ENCODE results near the gene ZC3H7A. TPM values are rescaled to one million over a fixed set of nuclear protein-coding genes. Genes with fewer than 3 reads are reported as not detected.

ZC3H7A gene
- total and polyA plus RNA-seq, 10 of the 15 experiments (the other 5 are each of a cell fraction or from before 2014, with no cell fraction given), result 46.3 to 188 (median 68.6) TPM

DNA sequence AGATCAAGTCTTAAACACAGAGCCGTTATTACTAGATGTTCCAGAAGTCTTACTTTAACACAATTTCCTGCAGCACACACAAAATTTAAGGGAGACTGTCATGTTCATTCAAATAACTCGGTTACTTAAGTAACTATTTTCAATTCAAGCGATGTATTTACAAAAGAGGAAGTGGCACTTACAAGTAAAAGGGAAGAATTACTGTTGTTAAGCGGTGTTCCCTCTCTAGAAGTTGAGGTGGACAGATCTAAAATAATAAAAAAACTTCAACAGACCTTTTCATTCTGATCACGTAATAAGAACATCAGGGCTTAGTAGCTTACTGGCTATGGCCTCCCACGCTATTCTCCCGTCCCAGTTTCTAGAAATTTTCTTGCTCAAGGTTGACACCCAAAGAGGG lies 28.2 kb downstream of the ZC3H7A start (continued):
- TF ChIP-seq, protein P1, sequence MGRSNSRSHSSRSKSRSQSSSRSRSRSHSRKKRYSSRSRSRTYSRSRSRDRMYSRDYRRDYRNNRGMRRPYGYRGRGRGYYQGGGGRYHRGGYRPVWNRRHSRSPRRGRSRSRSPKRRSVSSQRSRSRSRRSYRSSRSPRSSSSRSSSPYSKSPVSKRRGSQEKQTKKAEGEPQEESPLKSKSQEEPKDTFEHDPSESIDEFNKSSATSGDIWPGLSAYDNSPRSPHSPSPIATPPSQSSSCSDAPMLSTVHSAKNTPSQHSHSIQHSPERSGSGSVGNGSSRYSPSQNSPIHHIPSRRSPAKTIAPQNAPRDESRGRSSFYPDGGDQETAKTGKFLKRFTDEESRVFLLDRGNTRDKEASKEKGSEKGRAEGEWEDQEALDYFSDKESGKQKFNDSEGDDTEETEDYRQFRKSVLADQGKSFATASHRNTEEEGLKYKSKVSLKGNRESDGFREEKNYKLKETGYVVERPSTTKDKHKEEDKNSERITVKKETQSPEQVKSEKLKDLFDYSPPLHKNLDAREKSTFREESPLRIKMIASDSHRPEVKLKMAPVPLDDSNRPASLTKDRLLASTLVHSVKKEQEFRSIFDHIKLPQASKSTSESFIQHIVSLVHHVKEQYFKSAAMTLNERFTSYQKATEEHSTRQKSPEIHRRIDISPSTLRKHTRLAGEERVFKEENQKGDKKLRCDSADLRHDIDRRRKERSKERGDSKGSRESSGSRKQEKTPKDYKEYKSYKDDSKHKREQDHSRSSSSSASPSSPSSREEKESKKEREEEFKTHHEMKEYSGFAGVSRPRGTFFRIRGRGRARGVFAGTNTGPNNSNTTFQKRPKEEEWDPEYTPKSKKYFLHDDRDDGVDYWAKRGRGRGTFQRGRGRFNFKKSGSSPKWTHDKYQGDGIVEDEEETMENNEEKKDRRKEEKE (IDR thresholded peaks at IDR 0.05), result no peak
- no peak for TF ChIP-seq HDAC6 (IDR thresholded peaks at IDR 0.05; ENCODE audit: unreplicated experiment)
- no peak for TF ChIP-seq EZH2 (IDR thresholded peaks at IDR 0.05; ENCODE audit: borderline replicate concordance, control insufficient read depth, low read depth, low read length)
- TF ChIP-seq, protein P2, sequence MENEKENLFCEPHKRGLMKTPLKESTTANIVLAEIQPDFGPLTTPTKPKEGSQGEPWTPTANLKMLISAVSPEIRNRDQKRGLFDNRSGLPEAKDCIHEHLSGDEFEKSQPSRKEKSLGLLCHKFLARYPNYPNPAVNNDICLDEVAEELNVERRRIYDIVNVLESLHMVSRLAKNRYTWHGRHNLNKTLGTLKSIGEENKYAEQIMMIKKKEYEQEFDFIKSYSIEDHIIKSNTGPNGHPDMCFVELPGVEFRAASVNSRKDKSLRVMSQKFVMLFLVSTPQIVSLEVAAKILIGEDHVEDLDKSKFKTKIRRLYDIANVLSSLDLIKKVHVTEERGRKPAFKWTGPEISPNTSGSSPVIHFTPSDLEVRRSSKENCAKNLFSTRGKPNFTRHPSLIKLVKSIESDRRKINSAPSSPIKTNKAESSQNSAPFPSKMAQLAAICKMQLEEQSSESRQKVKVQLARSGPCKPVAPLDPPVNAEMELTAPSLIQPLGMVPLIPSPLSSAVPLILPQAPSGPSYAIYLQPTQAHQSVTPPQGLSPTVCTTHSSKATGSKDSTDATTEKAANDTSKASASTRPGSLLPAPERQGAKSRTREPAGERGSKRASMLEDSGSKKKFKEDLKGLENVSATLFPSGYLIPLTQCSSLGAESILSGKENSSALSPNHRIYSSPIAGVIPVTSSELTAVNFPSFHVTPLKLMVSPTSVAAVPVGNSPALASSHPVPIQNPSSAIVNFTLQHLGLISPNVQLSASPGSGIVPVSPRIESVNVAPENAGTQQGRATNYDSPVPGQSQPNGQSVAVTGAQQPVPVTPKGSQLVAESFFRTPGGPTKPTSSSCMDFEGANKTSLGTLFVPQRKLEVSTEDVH (IDR thresholded peaks at IDR 0.05; ENCODE audit: low read depth, partially characterized antibody), result no peak
- TF ChIP-seq, protein P3, sequence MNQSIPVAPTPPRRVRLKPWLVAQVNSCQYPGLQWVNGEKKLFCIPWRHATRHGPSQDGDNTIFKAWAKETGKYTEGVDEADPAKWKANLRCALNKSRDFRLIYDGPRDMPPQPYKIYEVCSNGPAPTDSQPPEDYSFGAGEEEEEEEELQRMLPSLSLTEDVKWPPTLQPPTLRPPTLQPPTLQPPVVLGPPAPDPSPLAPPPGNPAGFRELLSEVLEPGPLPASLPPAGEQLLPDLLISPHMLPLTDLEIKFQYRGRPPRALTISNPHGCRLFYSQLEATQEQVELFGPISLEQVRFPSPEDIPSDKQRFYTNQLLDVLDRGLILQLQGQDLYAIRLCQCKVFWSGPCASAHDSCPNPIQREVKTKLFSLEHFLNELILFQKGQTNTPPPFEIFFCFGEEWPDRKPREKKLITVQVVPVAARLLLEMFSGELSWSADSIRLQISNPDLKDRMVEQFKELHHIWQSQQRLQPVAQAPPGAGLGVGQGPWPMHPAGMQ (IDR thresholded peaks at IDR 0.05; ENCODE audit: borderline replicate concordance), result no peak
- TF ChIP-seq MEF2B (IDR thresholded peaks at IDR 0.05; ENCODE audit: partially characterized antibody, poor library complexity, severe bottlenecking), result no peak
- TF ChIP-seq ZNF207 (IDR thresholded peaks at IDR 0.05; ENCODE audit: borderline replicate concordance), result no peak
- no peak for TF ChIP-seq ZNF24 (IDR thresholded peaks at IDR 0.05)
- TF ChIP-seq FOXK2 (IDR thresholded peaks at IDR 0.05), result no peak
- no peak for TF ChIP-seq NBN (IDR thresholded peaks at IDR 0.05)
- no peak for TF ChIP-seq ZBED1 (IDR thresholded peaks at IDR 0.05; ENCODE audit: borderline replicate concordance)
- no peak for TF ChIP-seq GABPA (IDR thresholded peaks at IDR 0.05; ENCODE audit: low read depth)
- TF ChIP-seq KLF5 (IDR thresholded peaks at IDR 0.05; ENCODE audit: partially characterized antibody), result no peak
- no peak for TF ChIP-seq CBX3 (IDR thresholded peaks at IDR 0.05; ENCODE audit: borderline replicate concordance, low read depth)
- TF ChIP-seq, protein P4, sequence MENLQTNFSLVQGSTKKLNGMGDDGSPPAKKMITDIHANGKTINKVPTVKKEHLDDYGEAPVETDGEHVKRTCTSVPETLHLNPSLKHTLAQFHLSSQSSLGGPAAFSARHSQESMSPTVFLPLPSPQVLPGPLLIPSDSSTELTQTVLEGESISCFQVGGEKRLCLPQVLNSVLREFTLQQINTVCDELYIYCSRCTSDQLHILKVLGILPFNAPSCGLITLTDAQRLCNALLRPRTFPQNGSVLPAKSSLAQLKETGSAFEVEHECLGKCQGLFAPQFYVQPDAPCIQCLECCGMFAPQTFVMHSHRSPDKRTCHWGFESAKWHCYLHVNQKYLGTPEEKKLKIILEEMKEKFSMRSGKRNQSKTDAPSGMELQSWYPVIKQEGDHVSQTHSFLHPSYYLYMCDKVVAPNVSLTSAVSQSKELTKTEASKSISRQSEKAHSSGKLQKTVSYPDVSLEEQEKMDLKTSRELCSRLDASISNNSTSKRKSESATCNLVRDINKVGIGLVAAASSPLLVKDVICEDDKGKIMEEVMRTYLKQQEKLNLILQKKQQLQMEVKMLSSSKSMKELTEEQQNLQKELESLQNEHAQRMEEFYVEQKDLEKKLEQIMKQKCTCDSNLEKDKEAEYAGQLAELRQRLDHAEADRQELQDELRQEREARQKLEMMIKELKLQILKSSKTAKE (IDR thresholded peaks at IDR 0.05; ENCODE audit: low read depth, poor library complexity, severe bottlenecking), result peak; percentile 55
- TF ChIP-seq ZSCAN29 (IDR thresholded peaks at IDR 0.05), result peak; percentile 91
- TF ChIP-seq SPI1 (IDR thresholded peaks at IDR 0.05; ENCODE audit: borderline replicate concordance, insufficient read depth, low read depth, low read length), result peak; percentile 99
- no peak for TF ChIP-seq WRNIP1 (IDR thresholded peaks at IDR 0.05; ENCODE audit: borderline replicate concordance, low read depth, low read length)
- TF ChIP-seq, protein P5, sequence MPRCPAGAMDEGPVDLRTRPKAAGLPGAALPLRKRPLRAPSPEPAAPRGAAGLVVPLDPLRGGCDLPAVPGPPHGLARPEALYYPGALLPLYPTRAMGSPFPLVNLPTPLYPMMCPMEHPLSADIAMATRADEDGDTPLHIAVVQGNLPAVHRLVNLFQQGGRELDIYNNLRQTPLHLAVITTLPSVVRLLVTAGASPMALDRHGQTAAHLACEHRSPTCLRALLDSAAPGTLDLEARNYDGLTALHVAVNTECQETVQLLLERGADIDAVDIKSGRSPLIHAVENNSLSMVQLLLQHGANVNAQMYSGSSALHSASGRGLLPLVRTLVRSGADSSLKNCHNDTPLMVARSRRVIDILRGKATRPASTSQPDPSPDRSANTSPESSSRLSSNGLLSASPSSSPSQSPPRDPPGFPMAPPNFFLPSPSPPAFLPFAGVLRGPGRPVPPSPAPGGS (IDR thresholded peaks at IDR 0.05; ENCODE audit: borderline replicate concordance, insufficient read depth, low read depth, low read length, poor library complexity, severe bottlenecking), result no peak
